Hepatocyte (in vitro differentiated cells): ENCODE results near the gene KCNE4.

Experiments
- CTCF ChIP-seq: fragments of 200-600 bp; sonication (generic); IDR thresholded peaks from 2 replicates; pipeline ENCODE4 v1.5.1; 2016; ENCODE audit warnings: antibody characterized with exemption, mild to moderate bottlenecking; ENCODE audit not compliant: poor library complexity
- EZH2 ChIP-seq: fragments of 200-600 bp; sonication (generic); IDR thresholded peaks from 2 replicates; pipeline ENCODE4 v1.6.1; 2016; ENCODE audit warnings: antibody characterized with exemption, mild to moderate bottlenecking, borderline replicate concordance

GRCh38 chr2:223052548-223053483 is 826 bp downstream of the KCNE4 start:
- TF ChIP-seq EZH2 (no peak), CTCF (no peak)
